IPS-NIHi7 (cell line): ENCODE data around the gene RFK.
A peak's percentile ranks its signal among the peaks of the same experiment; 100 is the strongest.
"Not testable (repeated sequence)": the region's sequence is repeated elsewhere in the genome, so short reads cannot be mapped to it uniquely, and the experiment has no call there.

Source experiments
- DNase-seq: peaks from one replicate; pipeline ENCODE4 v3.0.0; 2012; ENCODE audit warnings: mixed read lengths; ENCODE audit errors: extremely low spot score

The RFK gene

DNA sequence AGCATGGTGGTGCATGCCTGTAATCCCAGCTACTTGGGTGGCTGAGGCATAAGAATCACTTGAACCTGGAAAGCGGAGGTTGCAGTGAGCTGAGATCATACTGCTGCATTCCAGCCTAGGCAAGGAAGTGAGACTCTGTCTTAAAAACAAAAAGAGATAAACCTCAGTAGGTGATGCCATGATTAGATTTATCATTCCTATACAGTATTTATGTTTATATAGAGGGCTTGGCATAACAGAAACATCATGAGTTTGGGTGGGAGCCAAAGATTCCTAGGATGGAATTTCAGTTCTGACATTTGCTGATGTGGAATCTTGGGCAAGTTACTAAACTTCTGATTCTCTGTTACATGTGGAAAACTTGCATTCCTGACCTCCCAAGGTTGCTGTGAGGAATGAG is 22.3 kb downstream of the RFK start:
- no peak for DNase-seq

DNA sequence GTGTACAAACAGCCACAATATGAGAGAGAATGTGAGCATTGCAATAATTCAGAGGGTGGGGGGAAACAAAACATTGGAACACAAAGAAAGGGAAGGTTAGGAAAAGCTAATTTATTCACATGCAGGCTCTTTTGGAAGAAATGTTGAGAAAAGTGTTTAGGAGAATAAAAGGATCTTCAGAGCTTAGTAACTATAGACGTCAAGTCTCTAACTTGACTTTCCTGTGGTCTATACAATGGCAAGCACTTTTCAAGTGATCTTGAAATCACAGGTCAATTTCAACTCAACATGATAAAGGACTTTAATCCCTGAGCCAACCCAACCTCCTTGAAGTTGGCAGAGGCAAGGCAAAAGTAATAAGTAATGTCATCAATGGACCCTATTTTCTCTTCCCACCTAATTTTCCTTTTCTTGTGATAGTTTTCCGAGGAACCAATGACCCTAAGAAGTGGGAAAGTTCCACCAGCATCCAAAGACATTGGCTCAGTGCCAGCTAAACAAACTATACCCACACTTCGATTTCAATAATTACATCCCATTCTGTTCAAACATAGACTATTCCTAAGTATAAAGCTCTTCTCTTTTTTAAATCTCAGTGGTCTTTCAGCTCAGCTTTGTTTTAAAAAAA is 23.7 kb downstream of the RFK start:
- DNase-seq, result no peak

DNA sequence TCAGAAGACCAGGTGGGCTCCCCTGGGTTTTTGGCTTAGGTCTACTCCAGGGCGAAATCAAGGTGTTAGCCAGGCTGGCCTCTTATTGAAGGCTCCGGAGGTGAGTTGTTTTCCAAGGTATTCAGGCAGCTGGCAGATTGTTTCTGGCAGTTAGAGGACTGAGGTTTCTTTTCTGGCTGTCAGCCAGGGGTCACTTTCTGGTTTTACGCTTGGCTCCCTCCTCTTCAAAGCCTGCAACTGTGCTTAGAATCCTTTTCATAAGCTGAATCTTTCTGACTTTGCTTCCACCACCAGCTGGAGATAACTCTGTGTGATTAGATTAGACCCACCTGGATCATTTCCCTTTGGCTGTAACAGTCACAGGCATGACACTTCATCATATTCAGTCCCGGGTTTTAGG is 24.6 kb downstream of the RFK start:
- DNase-seq, result no peak

DNA sequence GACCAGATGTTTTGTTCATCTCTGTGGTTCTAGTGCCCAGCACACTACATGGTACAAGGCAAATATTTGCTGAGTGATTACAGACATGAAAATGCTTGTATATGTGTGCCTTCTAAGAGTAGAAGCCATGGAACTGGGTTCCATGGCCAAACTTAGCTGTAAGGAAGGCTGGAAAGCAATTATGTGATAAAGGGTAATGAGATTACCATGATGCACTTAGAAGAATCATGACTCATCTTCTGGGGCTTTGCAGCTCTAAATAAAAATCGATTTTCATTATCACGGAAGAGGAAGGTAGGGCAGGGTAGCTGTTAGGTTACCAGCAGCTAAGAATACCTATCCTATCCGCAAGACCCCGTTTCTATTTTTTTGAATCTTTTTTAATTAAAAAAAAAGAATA is 28.0 kb downstream of the RFK start:
- no peak for DNase-seq

DNA sequence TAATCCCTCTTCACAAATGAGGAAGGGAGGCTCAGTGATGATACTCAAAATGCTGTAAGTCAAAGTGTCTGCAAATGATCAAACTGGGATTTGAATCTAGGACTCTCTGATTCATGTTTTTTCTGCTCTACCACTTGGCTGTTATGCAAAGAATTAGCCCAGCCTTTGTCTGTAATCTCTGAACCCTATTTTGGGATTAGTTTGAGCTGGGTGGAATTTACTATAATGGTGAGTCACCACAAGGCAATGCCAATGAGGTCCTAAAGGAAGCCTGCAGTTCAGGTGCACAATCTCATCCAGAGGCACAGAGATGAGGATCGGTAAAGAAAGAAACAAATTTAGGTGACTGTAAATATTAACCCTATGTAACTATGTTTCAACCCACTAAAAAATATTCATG is 29.2 kb downstream of the RFK start:
- DNase-seq, result peak; percentile 13

DNA sequence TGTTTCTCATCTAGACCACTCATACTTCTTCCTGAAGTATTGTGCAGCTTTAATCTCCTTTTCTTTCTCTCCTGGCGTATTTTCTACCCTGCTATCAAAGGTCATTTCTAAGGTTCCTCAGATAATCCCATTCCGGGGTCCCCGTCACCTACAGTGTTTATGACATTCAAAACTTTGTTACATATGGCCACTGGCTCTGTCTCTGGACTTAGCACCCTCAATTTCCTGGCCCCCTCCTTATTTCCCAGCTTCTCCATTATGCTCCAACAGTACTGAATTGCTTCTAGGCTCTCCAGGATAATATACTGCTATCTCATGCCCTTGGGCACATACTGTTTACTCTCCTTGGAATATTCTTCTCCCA is 31.2 kb downstream of the RFK start:
- no peak for DNase-seq

DNA sequence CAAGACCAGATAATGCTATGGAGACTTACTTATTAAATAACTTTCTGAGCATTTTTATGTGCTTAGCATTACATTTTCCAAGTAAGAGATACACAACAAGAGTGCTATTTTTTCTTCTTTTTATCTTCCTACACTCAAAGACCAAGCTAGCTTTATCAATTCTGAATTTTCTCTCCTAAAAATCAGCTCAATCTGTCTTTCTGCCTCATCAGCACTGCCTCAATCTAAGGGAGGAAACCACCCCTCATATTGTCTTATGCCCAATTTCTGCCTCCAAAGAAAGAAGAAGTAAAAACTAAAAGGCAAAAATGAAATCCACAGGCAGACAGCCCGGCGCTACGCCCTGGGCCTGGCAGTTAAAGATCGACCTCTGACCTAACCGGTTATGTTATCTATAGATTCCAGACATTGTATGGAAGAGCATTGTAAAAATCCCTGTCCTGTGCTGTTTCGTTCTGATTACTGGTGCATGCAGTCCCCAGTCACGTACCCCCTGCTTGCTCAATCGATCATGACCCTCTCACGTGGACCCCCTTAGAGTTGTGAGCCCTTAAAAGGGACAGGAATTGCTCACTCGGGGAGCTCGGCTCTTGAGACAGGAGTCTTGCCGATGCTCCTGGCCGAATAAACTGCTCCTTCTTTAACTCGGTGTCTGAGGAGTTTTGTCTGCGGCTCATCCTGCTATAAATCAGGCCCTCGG is 31.7 kb downstream of the RFK start:
- DNase-seq, result not testable (repeated sequence)

DNA sequence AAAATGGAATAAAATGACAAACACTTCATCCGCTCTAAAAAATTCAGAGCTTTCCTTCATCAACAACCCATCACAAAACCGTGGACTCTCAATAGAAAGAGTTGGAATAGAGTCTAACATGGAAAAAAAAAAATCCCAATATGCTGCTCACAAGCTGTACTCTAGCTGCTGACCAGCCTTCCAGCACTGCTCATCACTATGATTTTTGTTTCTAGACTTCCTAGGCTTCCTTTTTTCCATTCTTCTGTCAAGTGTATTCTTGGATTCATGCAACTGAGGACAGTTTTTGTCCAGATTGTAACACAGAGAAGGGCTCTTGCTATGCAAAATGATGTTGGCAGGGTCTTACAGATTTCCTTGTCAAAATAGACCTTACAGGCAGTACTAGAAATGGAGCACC is 34.5 kb downstream of the RFK start:
- no peak for DNase-seq

DNA sequence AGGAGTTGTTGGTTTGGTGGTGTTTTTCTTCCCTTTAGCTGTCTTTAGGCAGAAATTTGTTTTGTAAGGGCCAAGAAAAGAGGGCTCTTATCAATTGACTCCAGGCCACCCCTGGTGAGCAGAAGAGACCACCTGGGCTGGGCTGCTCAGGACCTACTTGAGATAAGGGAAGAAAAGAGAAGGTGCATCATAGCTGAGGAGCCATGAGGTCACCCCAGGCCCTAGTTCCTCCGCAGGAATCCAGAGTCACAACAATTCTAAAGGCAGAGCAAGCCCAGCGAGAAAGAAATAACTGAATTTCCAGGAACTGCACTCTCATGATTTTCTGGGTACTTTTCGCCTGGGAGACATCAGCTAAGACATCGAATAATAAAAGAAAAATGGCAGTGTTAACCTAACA is 34.9 kb downstream of the RFK start:
- DNase-seq, result no peak

DNA sequence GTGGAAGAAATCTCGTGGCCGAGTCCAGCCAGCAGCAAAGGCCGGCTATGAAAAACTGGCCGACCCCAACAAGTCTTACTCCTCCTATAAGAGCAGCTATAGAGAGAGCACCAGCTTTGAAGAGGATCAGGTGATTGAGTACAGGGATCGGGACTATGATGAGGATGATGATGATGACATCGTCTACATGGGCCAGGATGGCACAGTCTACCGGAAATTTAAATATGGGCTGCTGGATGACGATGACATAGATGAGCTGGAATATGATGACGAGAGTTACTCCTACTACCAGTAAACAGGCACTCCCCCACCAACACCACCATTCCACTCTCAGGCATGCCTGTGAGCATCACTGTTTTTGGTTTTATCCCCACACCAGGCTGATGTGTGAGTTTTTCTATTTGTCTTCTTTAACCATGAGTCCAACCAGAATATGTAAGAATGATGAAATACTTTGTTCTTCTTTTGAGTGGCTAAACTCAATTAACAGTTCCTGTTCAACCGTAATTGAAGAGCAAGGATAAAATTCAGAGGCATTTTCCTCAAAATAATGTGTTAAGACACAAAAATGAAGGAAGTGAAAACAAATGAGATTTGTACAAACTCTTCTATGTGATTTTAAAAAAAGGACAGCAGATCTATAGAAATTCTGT is 35.5 kb downstream of the RFK start:
- no peak for DNase-seq

DNA sequence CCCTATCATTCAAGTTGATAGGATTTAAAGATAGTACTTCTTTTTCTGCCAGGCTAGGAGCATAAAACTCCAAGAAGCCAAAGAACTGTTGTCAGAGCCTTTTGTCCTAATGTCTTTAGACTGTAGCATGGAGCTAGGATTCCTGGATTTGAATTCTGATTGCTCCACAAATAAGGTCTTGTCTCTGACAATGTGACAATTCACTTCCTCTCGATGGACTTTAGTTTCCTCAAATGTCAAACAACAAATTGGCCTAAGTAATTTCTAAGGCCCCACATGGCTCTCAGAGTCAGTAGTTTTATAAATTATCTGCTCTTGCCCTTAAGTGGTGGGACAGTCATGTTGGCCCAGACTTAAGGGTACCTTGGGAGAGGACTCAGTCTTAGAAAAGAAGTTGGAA is 36.7 kb downstream of the RFK start:
- DNase-seq, result no peak

DNA sequence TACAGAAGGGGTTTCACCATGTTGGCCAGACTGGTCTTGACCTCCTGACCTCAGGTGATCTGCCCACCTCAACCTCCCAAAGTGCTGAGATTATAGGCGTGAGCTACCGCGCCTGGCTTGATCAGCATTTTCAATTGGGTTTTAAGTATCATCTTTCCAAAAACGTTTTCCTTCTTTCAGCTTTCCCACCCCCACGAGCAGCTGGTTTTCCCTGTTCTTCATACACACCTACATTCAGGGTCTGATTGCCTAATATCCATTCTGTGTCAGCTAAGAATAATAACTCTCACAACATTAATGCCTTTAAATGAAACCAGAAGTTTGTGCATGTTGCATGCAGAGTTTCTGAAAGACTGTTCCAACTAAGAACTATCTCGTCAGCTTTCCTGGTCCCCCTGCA is 38.3 kb downstream of the RFK start:
- no peak for DNase-seq

DNA sequence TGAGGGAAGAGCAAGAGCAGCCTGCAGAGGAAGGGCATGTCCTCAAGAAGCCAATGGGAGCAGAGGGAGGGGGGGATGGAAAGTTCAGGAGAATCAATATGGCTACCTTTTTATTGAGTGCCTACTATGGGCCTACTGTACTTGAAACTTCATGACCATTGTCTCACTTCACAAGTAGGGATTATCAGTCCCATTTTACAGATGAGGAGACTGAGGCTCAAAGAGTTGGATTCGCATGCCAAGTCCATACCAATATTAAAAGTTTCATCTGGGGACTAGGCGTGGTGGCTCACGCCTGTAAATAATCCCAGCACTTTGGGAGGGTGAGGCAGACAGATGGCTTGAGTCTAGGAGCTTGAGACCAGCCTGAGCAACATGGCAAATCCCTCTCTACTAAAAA is 40.0 kb downstream of the RFK start:
- no peak for DNase-seq

DNA sequence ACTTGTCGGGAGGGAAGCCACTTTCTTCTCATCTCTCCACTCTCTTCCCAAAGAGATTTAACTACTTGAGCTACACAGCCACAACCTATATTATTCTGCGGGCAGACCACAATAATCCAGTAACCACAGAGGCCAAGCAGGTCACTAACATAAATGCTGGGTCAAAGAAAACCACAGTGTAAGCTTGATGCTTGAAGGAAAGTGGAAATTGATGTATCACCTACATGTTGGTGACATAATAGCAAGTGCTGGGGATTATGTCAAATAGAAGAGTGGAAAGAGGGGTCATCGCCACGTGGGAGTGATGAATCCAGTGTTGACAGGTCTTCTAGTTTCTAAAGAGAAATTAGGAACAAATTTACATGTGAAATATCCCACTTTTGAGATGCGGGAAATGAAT is 40.9 kb downstream of the RFK start:
- DNase-seq, result no peak

DNA sequence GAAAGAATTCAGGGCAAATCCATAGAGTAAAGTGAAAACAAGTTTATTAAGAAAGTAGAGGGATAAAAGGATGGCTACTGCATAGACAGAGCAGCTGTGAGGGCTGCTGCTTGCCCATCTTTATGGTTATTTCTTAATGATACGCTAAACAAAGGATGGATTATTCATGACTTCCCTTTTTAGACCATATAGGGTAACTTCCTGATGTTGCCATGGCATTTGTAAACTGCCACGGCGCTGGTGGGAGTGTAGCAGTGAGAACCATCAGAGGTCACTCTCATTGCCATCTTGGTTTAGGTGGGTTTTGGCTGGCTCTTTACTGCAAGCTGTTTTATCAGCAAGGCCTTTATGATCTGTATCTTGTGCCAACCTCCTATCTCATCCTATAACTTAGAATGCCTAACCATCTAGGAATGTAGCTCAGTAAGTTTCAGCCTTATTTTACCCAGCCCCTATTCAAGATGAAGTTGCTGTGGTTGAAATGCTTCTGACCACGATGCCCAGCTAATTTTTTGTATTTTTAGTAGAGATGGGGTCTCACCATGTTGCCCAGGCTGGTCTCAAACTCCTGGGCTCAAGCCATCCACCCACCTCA is 42.1 kb downstream of the RFK start:
- no peak for DNase-seq

DNA sequence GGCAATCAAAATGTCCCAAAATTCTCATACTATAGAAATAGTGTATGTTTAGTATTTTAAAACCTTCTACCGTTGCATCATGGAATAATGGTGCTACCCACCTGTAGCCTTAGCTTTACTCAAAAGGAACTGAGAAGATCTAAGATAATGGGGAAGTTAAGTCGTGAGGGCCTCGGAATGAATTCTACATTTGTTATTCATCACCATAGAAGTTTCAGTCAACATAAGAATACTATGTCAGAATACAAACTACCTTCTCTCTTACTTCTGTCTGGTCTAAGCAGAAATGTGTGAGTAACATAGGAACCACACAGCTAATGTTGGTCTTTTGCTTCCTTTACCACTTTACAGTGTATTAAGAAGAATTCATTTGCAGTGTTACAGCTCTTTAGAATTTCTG is 43.2 kb downstream of the RFK start:
- no peak for DNase-seq

DNA sequence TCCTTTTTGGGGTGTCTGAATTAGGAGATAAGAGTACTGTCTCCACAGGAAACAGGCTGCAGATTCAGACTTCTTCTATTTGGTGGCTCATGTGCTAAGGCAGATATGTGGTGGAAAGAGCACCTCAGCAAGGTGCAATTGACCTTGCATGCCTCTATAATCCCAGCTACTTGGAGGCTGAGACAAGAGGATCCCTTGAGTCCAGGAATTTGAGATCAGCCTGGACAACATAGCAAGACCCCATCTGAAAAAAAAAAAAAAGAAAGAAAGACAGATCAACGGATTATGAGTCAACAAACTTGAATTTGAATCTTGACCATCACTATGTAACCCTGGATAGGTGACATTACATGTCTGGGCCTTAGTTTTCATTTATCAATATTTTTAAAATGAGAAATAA is 44.4 kb downstream of the RFK start:
- DNase-seq, result no peak

DNA sequence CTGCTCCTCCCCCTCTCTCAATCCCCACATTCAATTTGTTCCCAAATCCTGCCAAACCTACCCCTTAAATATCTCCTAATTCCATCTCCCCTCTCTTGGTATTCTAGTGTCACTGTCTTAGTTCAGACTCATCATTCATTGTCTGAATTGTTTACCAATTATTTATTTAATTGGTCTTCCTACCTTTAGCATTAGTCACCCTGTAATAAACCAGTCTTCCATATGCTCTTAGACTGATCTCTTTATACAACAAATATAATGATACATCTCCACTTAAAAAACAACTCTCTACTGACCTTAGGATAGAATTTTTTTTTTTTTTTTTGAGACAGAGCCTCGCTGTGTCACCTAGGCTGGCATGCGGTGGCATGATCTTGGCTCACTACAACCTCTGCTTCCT is 51.4 kb downstream of the RFK start:
- no peak for DNase-seq

DNA sequence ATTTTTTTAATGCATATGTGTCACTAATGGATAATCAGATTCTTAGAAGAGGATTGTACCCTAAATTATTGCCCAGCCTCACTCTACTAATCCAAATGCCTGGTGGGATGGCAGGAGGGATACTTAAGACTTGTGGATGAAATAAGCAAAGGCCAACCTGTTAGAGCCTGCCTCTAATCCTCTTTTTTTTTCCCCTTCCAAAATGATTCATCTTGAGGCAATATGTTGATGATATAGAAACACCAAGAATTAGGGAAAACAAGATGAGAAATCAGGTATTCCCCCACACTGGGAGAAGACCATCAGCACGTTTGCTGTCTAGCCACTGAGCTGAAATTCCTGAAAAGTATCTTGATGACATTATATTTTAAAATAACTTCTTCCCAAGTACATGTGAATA is 52.0 kb downstream of the RFK start:
- no peak for DNase-seq

DNA sequence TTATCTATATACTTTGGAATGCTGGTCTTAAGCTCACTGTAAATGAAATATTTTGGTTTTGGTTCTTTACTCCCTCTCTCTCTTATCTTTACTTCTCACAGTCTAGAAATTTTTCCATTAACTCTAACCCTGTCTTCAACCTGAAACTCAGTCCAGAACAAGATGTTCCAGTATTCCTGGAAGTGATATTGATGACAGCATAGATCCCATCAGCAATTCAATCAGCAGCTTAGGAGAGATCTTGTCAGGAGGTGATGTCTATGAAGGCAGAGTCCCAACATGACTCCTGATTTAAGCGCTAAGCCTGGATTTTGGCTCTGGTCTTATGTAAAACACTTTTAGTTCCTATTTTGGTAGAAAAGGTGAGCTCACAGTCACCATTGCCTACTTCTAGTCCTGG is 52.6 kb downstream of the RFK start:
- DNase-seq, result no peak

DNA sequence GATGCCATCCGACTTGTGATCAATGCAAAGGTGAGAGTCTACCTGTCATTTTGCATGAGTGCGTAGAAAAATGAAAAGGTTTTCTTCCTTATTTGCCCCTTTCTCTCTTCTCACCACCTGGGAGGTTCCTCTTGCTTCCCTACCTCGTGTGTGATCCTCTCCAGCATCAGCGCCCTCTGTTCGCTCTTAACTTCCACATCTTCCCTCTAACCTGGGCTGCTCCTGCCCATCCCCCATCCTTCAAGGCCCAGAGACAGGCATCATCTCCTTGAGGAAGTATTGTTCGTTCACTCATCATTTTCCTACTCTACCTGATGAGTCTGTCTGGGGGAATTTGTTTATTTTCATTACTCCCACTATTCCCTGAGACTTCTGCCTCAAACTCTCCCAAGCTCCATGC is 55.8 kb downstream of the RFK start:
- peak; percentile 28 for DNase-seq

DNA sequence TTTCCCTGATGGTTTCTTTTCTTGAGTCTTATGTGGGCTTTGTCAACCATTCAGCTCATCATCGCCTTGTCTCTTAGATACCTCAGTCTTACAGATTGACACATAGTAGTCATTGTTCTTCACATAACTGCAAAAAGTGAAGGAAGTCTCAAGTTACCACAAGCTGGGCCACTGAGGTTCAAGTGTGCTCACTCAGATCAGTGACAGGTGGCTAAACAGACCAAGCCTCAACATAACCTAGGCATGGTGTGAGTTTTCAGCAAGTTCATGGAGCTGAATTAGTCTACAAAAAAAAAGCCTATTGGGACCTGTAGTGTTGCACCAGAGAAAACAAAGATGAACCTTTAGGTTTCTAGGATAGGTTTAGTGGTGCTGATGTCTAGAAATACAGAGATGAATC is 58.2 kb downstream of the RFK start:
- DNase-seq, result no peak
